Endothelial cell of umbilical vein (primary cell): ENCODE data around the gene HEATR1.

Experiments
- EZH2 ChIP-seq: IDR thresholded peaks from 2 replicates; pipeline ENCODE4 v1.6.1; 2012; ENCODE audit warnings: borderline replicate concordance, low read depth, mild to moderate bottlenecking, moderate library complexity, low read length, inconsistent platforms; ENCODE audit not compliant: severe bottlenecking
- FOS ChIP-seq: IDR thresholded peaks from 2 replicates; pipeline ENCODE4 v1.6.1; 2011; ENCODE audit warnings: mild to moderate bottlenecking, low read length, moderate library complexity, borderline replicate concordance; ENCODE audit not compliant: insufficient read depth
- MYC ChIP-seq: IDR thresholded peaks from one replicate; pipeline ENCODE4 v1.6.1; 2011; ENCODE audit warnings: mild to moderate bottlenecking, low read depth, low read length
- POLR2A ChIP-seq: IDR thresholded peaks from 2 replicates; pipeline ENCODE4 v1.6.1; 2012; ENCODE audit warnings: low read depth, mild to moderate bottlenecking, control low read depth, low read length
- POLR2AphosphoS5 ChIP-seq: IDR thresholded peaks from 2 replicates; pipeline ENCODE4 v1.6.1; 2012; ENCODE audit warnings: low read depth, mild to moderate bottlenecking, control low read depth, low read length, moderate library complexity; ENCODE audit not compliant: insufficient read depth
- TF ChIP-seq, protein P1 (sequence below), 2 donors: IDR thresholded peaks; 1 replicate in 1 of 2; 2 replicates in 1 of 2; pipeline ENCODE4 v1.5.1; 2011; ENCODE audit warnings: low read length in 2 of 2, mild to moderate bottlenecking in 2 of 2, moderate library complexity in 2 of 2, control low read depth in 1 of 2, inconsistent platforms in 1 of 2, low read depth in 1 of 2; ENCODE audit not compliant: insufficient read depth in 1 of 2; ENCODE audit errors: extremely low read depth in 1 of 2
- TF ChIP-seq, protein P2 (sequence below): IDR thresholded peaks from 2 replicates; pipeline ENCODE4 v1.6.1; 2011; ENCODE audit not compliant: insufficient read depth, insufficient read length

DNA sequence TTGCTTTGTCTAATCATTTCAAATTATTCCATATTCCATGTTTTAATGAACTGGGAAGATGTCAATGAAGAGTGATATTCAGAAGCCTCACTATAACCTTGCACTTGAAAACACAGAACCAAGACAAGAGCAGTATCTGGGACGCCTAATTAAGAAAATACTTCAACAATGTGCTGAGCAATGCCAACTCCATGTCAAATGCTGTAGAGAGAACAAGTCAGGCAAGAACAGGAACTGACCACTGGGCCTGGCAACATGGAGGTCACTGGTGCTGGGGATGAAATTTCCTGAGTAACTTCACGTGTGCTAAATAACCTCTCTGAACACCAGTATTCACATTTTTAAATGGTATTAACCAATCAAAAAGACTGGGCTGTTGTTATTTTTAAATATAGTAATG, 22.8 kb downstream of the HEATR1 start:
- TF ChIP-seq, protein P1, sequence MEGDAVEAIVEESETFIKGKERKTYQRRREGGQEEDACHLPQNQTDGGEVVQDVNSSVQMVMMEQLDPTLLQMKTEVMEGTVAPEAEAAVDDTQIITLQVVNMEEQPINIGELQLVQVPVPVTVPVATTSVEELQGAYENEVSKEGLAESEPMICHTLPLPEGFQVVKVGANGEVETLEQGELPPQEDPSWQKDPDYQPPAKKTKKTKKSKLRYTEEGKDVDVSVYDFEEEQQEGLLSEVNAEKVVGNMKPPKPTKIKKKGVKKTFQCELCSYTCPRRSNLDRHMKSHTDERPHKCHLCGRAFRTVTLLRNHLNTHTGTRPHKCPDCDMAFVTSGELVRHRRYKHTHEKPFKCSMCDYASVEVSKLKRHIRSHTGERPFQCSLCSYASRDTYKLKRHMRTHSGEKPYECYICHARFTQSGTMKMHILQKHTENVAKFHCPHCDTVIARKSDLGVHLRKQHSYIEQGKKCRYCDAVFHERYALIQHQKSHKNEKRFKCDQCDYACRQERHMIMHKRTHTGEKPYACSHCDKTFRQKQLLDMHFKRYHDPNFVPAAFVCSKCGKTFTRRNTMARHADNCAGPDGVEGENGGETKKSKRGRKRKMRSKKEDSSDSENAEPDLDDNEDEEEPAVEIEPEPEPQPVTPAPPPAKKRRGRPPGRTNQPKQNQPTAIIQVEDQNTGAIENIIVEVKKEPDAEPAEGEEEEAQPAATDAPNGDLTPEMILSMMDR (IDR thresholded peaks at IDR 0.05; ENCODE audit: extremely low read depth in 1 of 2, insufficient read depth in 1 of 2, low read depth in 1 of 2, low read length in 2 of 2): no peak
- no peak for TF ChIP-seq EZH2
- no peak for TF ChIP-seq MYC
- TF ChIP-seq, protein P2, sequence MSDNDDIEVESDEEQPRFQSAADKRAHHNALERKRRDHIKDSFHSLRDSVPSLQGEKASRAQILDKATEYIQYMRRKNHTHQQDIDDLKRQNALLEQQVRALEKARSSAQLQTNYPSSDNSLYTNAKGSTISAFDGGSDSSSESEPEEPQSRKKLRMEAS: no peak
- TF ChIP-seq FOS: no peak
- no peak for TF ChIP-seq POLR2AphosphoS5
- TF ChIP-seq POLR2A: no peak
